ENCODE measurements around the gene MICU1. TPM values are rescaled to one million over a fixed set of nuclear protein-coding genes. Genes with fewer than 3 reads are reported as not detected.

MICU1 gene
- total RNA-seq, 1 experiment from 2014 or later = 39.4 TPM

GRCh38 chr10:72612203-72612826 is 13.6 kb downstream of the MICU1 start:
- H3K36me3 ChIP-seq (ENCODE audit: control insufficient read depth in 1 of 2, insufficient read depth in 2 of 2, low read length in 2 of 2) = no peaks in the 10 kb centered on the region
- no peak for DNase-seq (ENCODE audit: low read depth, low spot score)
- CTCF ChIA-PET = no interaction called here
- no peak overlapping the region for H3K27ac ChIP-seq (ENCODE audit: low read depth, low read length)
- BruUV-seq (replicated peaks) = no TSS peak
- no peaks in the 10 kb centered on the region for H3K9me2 ChIP-seq (ENCODE audit: insufficient read depth)
- no peaks in the 10 kb centered on the region for H3K27me3 ChIP-seq (ENCODE audit: insufficient read depth, low read length)
- RAD21 ChIA-PET (ENCODE audit: low non-redundant PET in 1 of 2, low total read pairs in 2 of 2, uncharacterized antibody in 2 of 2, unreplicated experiment in 2 of 2) = interaction anchor here in 1 of 2 experiments (0.7 kb wide), 1 partner anchor 222 kb away, joined by 4 read pairs; no protein-coding TSS in a partner anchor
- TF ChIP-seq TCF7L2 (IDR thresholded peaks at IDR 0.05; ENCODE audit: borderline replicate concordance, extremely low read depth, insufficient read depth, insufficient read length) (peak; percentile 31), ZFX (IDR thresholded peaks at IDR 0.05) (no peak)
- peaks cover 0 to 8% of the 10 kb centered on the region in 2 experiments; a peak in 1 of 4 replicates for H3K4me1 ChIP-seq (ENCODE audit: control insufficient read depth in 1 of 2, insufficient read depth in 2 of 2, low read length in 2 of 2)
- H3K9me3 ChIP-seq (ENCODE audit: control insufficient read depth in 1 of 2, insufficient read depth in 1 of 2, low read depth in 1 of 2, low read length in 2 of 2) = 0 out of 4 replicates have a peak, but pooled peaks cover 0 to 3% of the 10 kb centered on the region in 2 experiments
- peaks cover 10% of the 10 kb centered on the region; the same call in 1 of the 2 replicates for H3K79me2 ChIP-seq (ENCODE audit: insufficient read depth, low read length)
- no peak overlapping the region for H3K4me3 ChIP-seq (replicated peaks in 1 of 2; ENCODE audit: low read depth in 1 of 2, low read length in 2 of 2)
- H3K9ac ChIP-seq (ENCODE audit: low read length) = no peak overlapping the region
- no peak for ATAC-seq
- intact Hi-C loops (cut with micrococcal nuclease) = no loop called here
- H2AFZ ChIP-seq (ENCODE audit: low read depth, low read length, poor library complexity, severe bottlenecking) = no peak overlapping the region
- POLR2A ChIA-PET = no interaction called here
- H4K20me1 ChIP-seq (ENCODE audit: insufficient read depth) = no peaks in the 10 kb centered on the region
- no peak overlapping the region for H3K4me2 ChIP-seq (ENCODE audit: low read length)

GRCh38 chr10:72611783-72612182 is 14.1 kb downstream of the MICU1 start:
- no TSS peak for BruUV-seq (replicated peaks)
- ChIA-PET CTCF (no interaction called here), RAD21 (ENCODE audit: low non-redundant PET in 1 of 2, low total read pairs in 2 of 2, uncharacterized antibody in 2 of 2, unreplicated experiment in 2 of 2) (no interaction called here), POLR2A (no interaction called here)
- Histone ChIP-seq H3K4me3 (replicated peaks in 1 of 2; ENCODE audit: low read depth in 1 of 2, low read length in 2 of 2) (no peak overlapping the region), H3K4me1 (ENCODE audit: control insufficient read depth in 1 of 2, insufficient read depth in 2 of 2, low read length in 2 of 2) (peaks cover 0 to 8% of the 10 kb centered on the region in 2 experiments; a peak in 1 of 4 replicates), H3K79me2 (ENCODE audit: insufficient read depth, low read length) (peaks cover 10% of the 10 kb centered on the region; the same call in 1 of the 2 replicates), H4K20me1 (ENCODE audit: insufficient read depth) (no peaks in the 10 kb centered on the region), H3K4me2 (ENCODE audit: low read length) (no peak overlapping the region), H3K36me3 (ENCODE audit: control insufficient read depth in 1 of 2, insufficient read depth in 2 of 2, low read length in 2 of 2) (no peaks in the 10 kb centered on the region), H3K27ac (ENCODE audit: low read depth, low read length) (no peak overlapping the region), H3K9me2 (ENCODE audit: insufficient read depth) (no peaks in the 10 kb centered on the region), H3K9me3 (ENCODE audit: control insufficient read depth in 1 of 2, insufficient read depth in 1 of 2, low read depth in 1 of 2, low read length in 2 of 2) (0 out of 4 replicates have a peak, but pooled peaks cover 0 to 3% of the 10 kb centered on the region in 2 experiments), H3K27me3 (ENCODE audit: insufficient read depth, low read length) (no peaks in the 10 kb centered on the region), H2AFZ (ENCODE audit: low read depth, low read length, poor library complexity, severe bottlenecking) (no peak overlapping the region), H3K9ac (ENCODE audit: low read length) (no peak overlapping the region)
- intact Hi-C loops (cut with micrococcal nuclease) = no loop called here
- TF ChIP-seq CEBPB (IDR thresholded peaks at IDR 0.05; ENCODE audit: low read depth) (no peak), SRF (IDR thresholded peaks at IDR 0.05; ENCODE audit: low read depth) (no peak)
- TF ChIP-seq, protein P1, sequence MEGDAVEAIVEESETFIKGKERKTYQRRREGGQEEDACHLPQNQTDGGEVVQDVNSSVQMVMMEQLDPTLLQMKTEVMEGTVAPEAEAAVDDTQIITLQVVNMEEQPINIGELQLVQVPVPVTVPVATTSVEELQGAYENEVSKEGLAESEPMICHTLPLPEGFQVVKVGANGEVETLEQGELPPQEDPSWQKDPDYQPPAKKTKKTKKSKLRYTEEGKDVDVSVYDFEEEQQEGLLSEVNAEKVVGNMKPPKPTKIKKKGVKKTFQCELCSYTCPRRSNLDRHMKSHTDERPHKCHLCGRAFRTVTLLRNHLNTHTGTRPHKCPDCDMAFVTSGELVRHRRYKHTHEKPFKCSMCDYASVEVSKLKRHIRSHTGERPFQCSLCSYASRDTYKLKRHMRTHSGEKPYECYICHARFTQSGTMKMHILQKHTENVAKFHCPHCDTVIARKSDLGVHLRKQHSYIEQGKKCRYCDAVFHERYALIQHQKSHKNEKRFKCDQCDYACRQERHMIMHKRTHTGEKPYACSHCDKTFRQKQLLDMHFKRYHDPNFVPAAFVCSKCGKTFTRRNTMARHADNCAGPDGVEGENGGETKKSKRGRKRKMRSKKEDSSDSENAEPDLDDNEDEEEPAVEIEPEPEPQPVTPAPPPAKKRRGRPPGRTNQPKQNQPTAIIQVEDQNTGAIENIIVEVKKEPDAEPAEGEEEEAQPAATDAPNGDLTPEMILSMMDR (IDR thresholded peaks at IDR 0.05 in 2 of 3, conservative IDR thresholded peaks at IDR 0.05 in 1 of 3; ENCODE audit: borderline replicate concordance in 1 of 3, insufficient read depth in 1 of 3, low read depth in 2 of 3, low read length in 2 of 3) = no peak
- ATAC-seq (no peak), DNase-seq (ENCODE audit: low read depth, low spot score) (no peak)

All from HCT116 (cell line).